ENCODE results near the gene GLRA2.

Gene GLRA2

DNA sequence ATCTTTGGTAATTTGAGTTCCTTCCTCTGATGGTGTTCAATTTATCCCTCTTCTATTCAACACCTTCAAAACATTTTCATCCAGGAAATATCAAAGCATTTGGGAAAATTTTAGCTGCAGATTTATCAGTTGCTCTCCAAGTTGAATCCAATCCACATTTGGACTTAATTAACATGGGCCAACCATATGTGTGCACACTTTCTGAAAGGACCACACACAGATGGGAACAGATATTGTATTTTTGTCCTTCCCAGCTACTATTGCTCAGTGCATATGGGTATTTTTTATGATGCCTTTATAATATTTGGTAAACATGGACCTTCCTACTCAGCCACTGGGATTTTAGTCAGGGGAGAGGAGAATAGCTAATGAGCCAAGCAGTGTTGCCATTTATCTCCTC is 65.2 kb downstream of the GLRA2 start:
- TF ChIP-seq YY1 (IDR thresholded peaks at IDR 0.05; ENCODE audit: low read depth) (no peak), CEBPB (IDR thresholded peaks at IDR 0.05) (no peak), RAD21 (IDR thresholded peaks at IDR 0.05; ENCODE audit: low read depth) (no peak), ZBTB7A (IDR thresholded peaks at IDR 0.05; ENCODE audit: low read depth) (no peak), CREB1 (IDR thresholded peaks at IDR 0.05; ENCODE audit: low read depth) (no peak), EP300 (IDR thresholded peaks at IDR 0.05; ENCODE audit: borderline replicate concordance) (no peak)
- TF ChIP-seq, protein P1, sequence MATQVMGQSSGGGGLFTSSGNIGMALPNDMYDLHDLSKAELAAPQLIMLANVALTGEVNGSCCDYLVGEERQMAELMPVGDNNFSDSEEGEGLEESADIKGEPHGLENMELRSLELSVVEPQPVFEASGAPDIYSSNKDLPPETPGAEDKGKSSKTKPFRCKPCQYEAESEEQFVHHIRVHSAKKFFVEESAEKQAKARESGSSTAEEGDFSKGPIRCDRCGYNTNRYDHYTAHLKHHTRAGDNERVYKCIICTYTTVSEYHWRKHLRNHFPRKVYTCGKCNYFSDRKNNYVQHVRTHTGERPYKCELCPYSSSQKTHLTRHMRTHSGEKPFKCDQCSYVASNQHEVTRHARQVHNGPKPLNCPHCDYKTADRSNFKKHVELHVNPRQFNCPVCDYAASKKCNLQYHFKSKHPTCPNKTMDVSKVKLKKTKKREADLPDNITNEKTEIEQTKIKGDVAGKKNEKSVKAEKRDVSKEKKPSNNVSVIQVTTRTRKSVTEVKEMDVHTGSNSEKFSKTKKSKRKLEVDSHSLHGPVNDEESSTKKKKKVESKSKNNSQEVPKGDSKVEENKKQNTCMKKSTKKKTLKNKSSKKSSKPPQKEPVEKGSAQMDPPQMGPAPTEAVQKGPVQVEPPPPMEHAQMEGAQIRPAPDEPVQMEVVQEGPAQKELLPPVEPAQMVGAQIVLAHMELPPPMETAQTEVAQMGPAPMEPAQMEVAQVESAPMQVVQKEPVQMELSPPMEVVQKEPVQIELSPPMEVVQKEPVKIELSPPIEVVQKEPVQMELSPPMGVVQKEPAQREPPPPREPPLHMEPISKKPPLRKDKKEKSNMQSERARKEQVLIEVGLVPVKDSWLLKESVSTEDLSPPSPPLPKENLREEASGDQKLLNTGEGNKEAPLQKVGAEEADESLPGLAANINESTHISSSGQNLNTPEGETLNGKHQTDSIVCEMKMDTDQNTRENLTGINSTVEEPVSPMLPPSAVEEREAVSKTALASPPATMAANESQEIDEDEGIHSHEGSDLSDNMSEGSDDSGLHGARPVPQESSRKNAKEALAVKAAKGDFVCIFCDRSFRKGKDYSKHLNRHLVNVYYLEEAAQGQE (IDR thresholded peaks at IDR 0.05; ENCODE audit: low read depth) = no peak

DNA sequence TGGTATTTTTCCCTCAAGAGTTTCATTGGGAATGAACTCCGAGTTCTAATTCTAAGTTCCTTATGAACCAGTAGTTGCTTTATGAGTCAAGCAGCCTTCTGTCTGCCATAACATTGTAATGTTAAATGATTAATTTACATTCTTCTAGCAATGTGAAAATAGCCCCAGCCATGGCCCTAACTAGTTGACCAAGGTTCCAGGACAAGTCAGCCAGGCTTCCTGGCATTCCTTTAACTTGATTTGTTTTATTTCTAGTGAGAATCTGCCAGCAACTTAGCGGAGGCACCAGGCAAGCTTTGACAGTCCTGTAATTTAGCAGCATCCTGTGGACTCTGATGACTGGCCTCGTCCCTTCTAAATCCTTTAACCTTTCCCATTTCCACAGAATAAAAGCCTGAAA is 69.0 kb downstream of the GLRA2 start:
- TF ChIP-seq NFIC (IDR thresholded peaks at IDR 0.05) = no peak
- no peak for TF ChIP-seq USF1 (IDR thresholded peaks at IDR 0.05)
- TF ChIP-seq CREB1 (IDR thresholded peaks at IDR 0.05; ENCODE audit: low read depth) = no peak
- TF ChIP-seq EGR1 (IDR thresholded peaks at IDR 0.05) = no peak
- no peak for TF ChIP-seq TEAD4 (IDR thresholded peaks at IDR 0.05)
- no peak for TF ChIP-seq YY1 (IDR thresholded peaks at IDR 0.05; ENCODE audit: low read depth)
- no peak for TF ChIP-seq TAF1 (IDR thresholded peaks at IDR 0.05; ENCODE audit: low read depth)
- TF ChIP-seq EP300 (IDR thresholded peaks at IDR 0.05; ENCODE audit: borderline replicate concordance) = no peak
- TF ChIP-seq TCF12 (IDR thresholded peaks at IDR 0.05; ENCODE audit: low read depth) = no peak
- TF ChIP-seq, protein P1 (IDR thresholded peaks at IDR 0.05; ENCODE audit: low read depth) = no peak
- TF ChIP-seq ZBTB7A (IDR thresholded peaks at IDR 0.05; ENCODE audit: low read depth) = no peak

- TF ChIP-seq TAF1 (IDR thresholded peaks at IDR 0.05; ENCODE audit: low read depth) = no peak
- no peak for TF ChIP-seq YY1 (IDR thresholded peaks at IDR 0.05; ENCODE audit: low read depth)
- TF ChIP-seq RAD21 (IDR thresholded peaks at IDR 0.05; ENCODE audit: low read depth) = no peak
- TF ChIP-seq USF1 (IDR thresholded peaks at IDR 0.05) = no peak
- TF ChIP-seq, protein P1 (IDR thresholded peaks at IDR 0.05; ENCODE audit: low read depth) = no peak
- TF ChIP-seq CREB1 (IDR thresholded peaks at IDR 0.05; ENCODE audit: low read depth) = no peak
- TF ChIP-seq TEAD4 (IDR thresholded peaks at IDR 0.05) = no peak
Observed at GRCh38 chrX:14607446-14607985, 78.2 kb downstream of the GLRA2 start.

DNA sequence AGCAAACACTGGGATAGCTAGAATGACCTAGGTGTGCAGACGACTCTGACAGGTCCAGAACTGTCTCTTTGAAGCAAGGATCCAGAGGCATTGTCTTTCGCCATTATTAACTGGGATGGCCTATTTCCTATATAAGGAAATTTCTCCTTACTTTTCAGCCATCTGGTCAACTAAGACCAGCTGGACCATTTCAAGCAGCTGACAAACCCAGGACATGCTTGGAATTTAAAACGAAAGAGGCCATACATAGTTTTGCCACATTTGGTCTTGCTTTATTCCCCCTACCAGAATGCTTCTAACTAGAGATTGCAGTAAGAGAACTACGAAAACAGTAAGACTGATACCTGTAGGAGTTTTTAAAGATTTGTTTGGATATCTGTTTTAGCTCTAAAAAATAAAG is 87.0 kb downstream of the GLRA2 start:
- TF ChIP-seq YY1 (IDR thresholded peaks at IDR 0.05; ENCODE audit: low read depth) (no peak), FOXM1 (IDR thresholded peaks at IDR 0.05; ENCODE audit: borderline replicate concordance, low read depth) (no peak), EGR1 (IDR thresholded peaks at IDR 0.05) (no peak), CREB1 (IDR thresholded peaks at IDR 0.05; ENCODE audit: low read depth) (no peak), TCF12 (IDR thresholded peaks at IDR 0.05; ENCODE audit: low read depth) (no peak), TAF1 (IDR thresholded peaks at IDR 0.05; ENCODE audit: low read depth) (no peak), CEBPB (IDR thresholded peaks at IDR 0.05) (no peak), RAD21 (IDR thresholded peaks at IDR 0.05; ENCODE audit: low read depth) (no peak), TEAD4 (IDR thresholded peaks at IDR 0.05) (no peak), EP300 (IDR thresholded peaks at IDR 0.05; ENCODE audit: borderline replicate concordance) (no peak), USF1 (IDR thresholded peaks at IDR 0.05) (no peak), ZBTB7A (IDR thresholded peaks at IDR 0.05; ENCODE audit: low read depth) (no peak)
- TF ChIP-seq, protein P1 (IDR thresholded peaks at IDR 0.05; ENCODE audit: low read depth) = no peak
- TF ChIP-seq, protein P2, sequence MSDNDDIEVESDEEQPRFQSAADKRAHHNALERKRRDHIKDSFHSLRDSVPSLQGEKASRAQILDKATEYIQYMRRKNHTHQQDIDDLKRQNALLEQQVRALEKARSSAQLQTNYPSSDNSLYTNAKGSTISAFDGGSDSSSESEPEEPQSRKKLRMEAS (IDR thresholded peaks at IDR 0.05) = no peak

Data from Ishikawa (cell line).